K562 (cell line): ENCODE measurements around the gene ZC3H18. TPM values are rescaled to one million over a fixed set of nuclear protein-coding genes. Genes with fewer than 3 reads are reported as not detected.

ENCODE experiments used
- ARID4B ChIP-seq: sonication (generic); formaldehyde crosslinking; IDR thresholded peaks from 2 replicates; pipeline ENCODE4 v1.8.0; 2022; ENCODE audit warnings: mild to moderate bottlenecking, missing genetic modification reagents
- ATF1 ChIP-seq, 2 experiments: fragments of 450-650 bp in 1 of 2; IDR thresholded peaks; 2 replicates each; pipeline ENCODE4 v1.6.1; 2016; ENCODE audit warnings: missing compliant biosample characterization in 1 of 2, missing genetic modification characterization in 1 of 2
- EGR1 ChIP-seq: fragments of 450-650 bp; conservative IDR thresholded peaks from 2 replicates; pipeline ENCODE4 v1.6.1; 2017; ENCODE audit warnings: mild to moderate bottlenecking
- EP300 ChIP-seq: IDR thresholded peaks from 2 replicates; pipeline ENCODE4 v1.6.1; 2012; ENCODE audit warnings: low read length, improper control_type of control experiment
- FOXA3 ChIP-seq, 2 experiments: fragments of 450-650 bp in 1 of 2; sonication (generic) in 1 of 2; formaldehyde crosslinking; IDR thresholded peaks in 1 of 2; conservative IDR thresholded peaks in 1 of 2; 2 replicates each; pipeline versions ENCODE4 v1.4.0 to v1.8.0; 2020 to 2022; ENCODE audit warnings: mild to moderate bottlenecking in 2 of 2, missing genetic modification reagents in 1 of 2
- FUS ChIP-seq: fragments of 200-400 bp; formaldehyde crosslinking; optimal IDR thresholded peaks from 2 replicates; pipeline ENCODE3; 2017; ENCODE audit warnings: low read depth, low read length
- L3MBTL2 ChIP-seq: fragments of 450-650 bp; IDR thresholded peaks from 2 replicates; pipeline ENCODE4 v1.6.1; 2016; ENCODE audit warnings: mild to moderate bottlenecking, moderate library complexity
- MLLT1 ChIP-seq, 2 experiments: fragments of 450-650 bp; IDR thresholded peaks; 2 replicates each; pipeline ENCODE4 v1.6.1; 2016
- NONO ChIP-seq, 2 experiments: fragments of 200-400 bp in 1 of 2; fragments of 450-650 bp in 1 of 2; formaldehyde crosslinking in 1 of 2; IDR thresholded peaks; 2 replicates each; pipeline ENCODE4 v1.6.1; 2017; ENCODE audit warnings: low read depth in 2 of 2, mild to moderate bottlenecking in 2 of 2, moderate library complexity in 2 of 2, low read length in 1 of 2
- RBM14 ChIP-seq: fragments of 200-400 bp; formaldehyde crosslinking; IDR thresholded peaks from 2 replicates; pipeline ENCODE4 v1.6.1; 2018; ENCODE audit warnings: low read depth, mild to moderate bottlenecking, low read length, moderate library complexity, borderline replicate concordance; ENCODE audit not compliant: insufficient read depth
- SFPQ ChIP-seq: fragments of 200-400 bp; formaldehyde crosslinking; IDR thresholded peaks from 2 replicates; pipeline ENCODE4 v1.6.1; 2017; ENCODE audit warnings: mild to moderate bottlenecking, low read depth, low read length, moderate library complexity
- SMARCA5 ChIP-seq: fragments of 450-650 bp; IDR thresholded peaks from 2 replicates; pipeline ENCODE4 v1.6.1; 2016
- SMARCC2 ChIP-seq: fragments of 450-650 bp; IDR thresholded peaks from 2 replicates; pipeline ENCODE4 v1.6.1; 2017; ENCODE audit warnings: antibody characterized with exemption, moderate library complexity, mild to moderate bottlenecking, low read depth
- SMC3 ChIP-seq: conservative IDR thresholded peaks from 2 replicates; pipeline ENCODE4 v1.6.1; 2011; ENCODE audit warnings: low read depth, low read length, improper control_type of control experiment; ENCODE audit not compliant: insufficient read depth
- SREBF2 ChIP-seq: sonication (generic); formaldehyde crosslinking; IDR thresholded peaks from 2 replicates; pipeline ENCODE4 v1.4.0; 2020; ENCODE audit warnings: mild to moderate bottlenecking, missing genetic modification reagents
- THRB ChIP-seq: fragments of 450-650 bp; formaldehyde crosslinking; conservative IDR thresholded peaks from 2 replicates; pipeline ENCODE4 v1.4.0; 2022; ENCODE audit warnings: mild to moderate bottlenecking, missing genetic modification characterization
- ZBTB1 ChIP-seq: sonication (generic); formaldehyde crosslinking; IDR thresholded peaks from 2 replicates; pipeline ENCODE4 v1.8.1; 2023; ENCODE audit warnings: missing genetic modification reagents, low read depth, mild to moderate bottlenecking, borderline replicate concordance
- ZNF583 ChIP-seq: fragments of 250-450 bp; sonication (Bioruptor Pico); IDR thresholded peaks from 2 replicates; pipeline ENCODE4 v1.4.0; 2020
- polyA plus RNA-seq, 8 experiments: library from polyadenylated mRNA; depleted of rRNA in 4 of 8; stranded (reverse) in 5 of 8; unstranded in 3 of 8; fragments of >200 nt; fragmentation: Nextera tagmentation in 2 of 8; fragmentation: Illumina TruSeq in 1 of 8; extraction: Ambion mirVana in 2 of 8; extraction: Trizol in 1 of 8; gene quantifications; 2 replicates each; pipeline versions ENCODE4 v1.2.1 to v1.2.3, GENCODE V29; 2011 to 2014; ENCODE audit warnings: inconsistent platforms in 1 of 8, missing spikeins in 1 of 8
- total RNA-seq, 7 experiments: library from RNA; depleted of rRNA in 6 of 7; stranded (reverse); fragments of >200 nt in 6 of 7; fragmentation: Illumina TruSeq in 2 of 7; extraction: Trizol in 2 of 7; gene quantifications; 2 replicates each; pipeline versions ENCODE4 v1.2.1 to v1.2.3, GENCODE V29; 2011 to 2021; ENCODE audit warnings: low replicate concordance in 1 of 7

Gene ZC3H18
- total and polyA plus RNA-seq, 9 of the 15 experiments (the other 6 are each of a cell fraction or from before 2014, with no cell fraction given): 1.7 to 88.7 (median 26.9) TPM

- TF ChIP-seq SMC3: peak; percentile 94
- TF ChIP-seq ATF1 (CRISPR knock-in tag; IDR thresholded peaks at IDR 0.05): no peak
- TF ChIP-seq ATF1 (tag; IDR thresholded peaks at IDR 0.05): peak; percentile 33; the same call in 1 of the 2 replicates
- TF ChIP-seq L3MBTL2: peak; percentile 36; the same call in 1 of the 2 replicates
- peak in 1 of 2 experiments; percentile 55; a peak in 1 of 4 replicates for TF ChIP-seq NONO (IDR thresholded peaks at IDR 0.05; ENCODE audit: low read depth in 2 of 2, low read length in 1 of 2)
- no peak for TF ChIP-seq RBM14
- TF ChIP-seq MLLT1 (IDR thresholded peaks at IDR 0.05): peak in 1 of 2 experiments; percentile 27; a peak in 1 of 4 replicates
- no peak for TF ChIP-seq SMARCC2
- no peak for TF ChIP-seq SREBF2 (CRISPR knock-in tag)
- TF ChIP-seq FUS: peak; percentile 58
- no peak for TF ChIP-seq SFPQ
- TF ChIP-seq THRB (CRISPR knock-in tag): no peak
- no peak for TF ChIP-seq EP300
- no peak for TF ChIP-seq SMARCA5
- 0 out of 2 replicates have a peak, but pooled peaks have one; percentile 52 for TF ChIP-seq ARID4B (CRISPR knock-in tag)
- peak; percentile 14; the same call in 1 of the 2 replicates for TF ChIP-seq EGR1
- no peak for TF ChIP-seq ZBTB1 (CRISPR knock-in tag)
- TF ChIP-seq ZNF583: peak; percentile 47; the same call in 1 of the 2 replicates
- TF ChIP-seq FOXA3 (CRISPR knock-in tag; conservative IDR thresholded peaks at IDR 0.05 in 1 of 2, IDR thresholded peaks at IDR 0.05 in 1 of 2): no peak
Observed at GRCh38 chr16:88527186-88527936, 42.8 kb upstream of the ZC3H18 start (continued).
